ENCODE data around the gene CROCC. TPM values are rescaled to one million over a fixed set of nuclear protein-coding genes. Genes with fewer than 3 reads are reported as not detected.

Gene CROCC
- total RNA-seq, 3 donors from 2014 or later, result 15.5 to 43.9 (median 24.7) TPM

DNA sequence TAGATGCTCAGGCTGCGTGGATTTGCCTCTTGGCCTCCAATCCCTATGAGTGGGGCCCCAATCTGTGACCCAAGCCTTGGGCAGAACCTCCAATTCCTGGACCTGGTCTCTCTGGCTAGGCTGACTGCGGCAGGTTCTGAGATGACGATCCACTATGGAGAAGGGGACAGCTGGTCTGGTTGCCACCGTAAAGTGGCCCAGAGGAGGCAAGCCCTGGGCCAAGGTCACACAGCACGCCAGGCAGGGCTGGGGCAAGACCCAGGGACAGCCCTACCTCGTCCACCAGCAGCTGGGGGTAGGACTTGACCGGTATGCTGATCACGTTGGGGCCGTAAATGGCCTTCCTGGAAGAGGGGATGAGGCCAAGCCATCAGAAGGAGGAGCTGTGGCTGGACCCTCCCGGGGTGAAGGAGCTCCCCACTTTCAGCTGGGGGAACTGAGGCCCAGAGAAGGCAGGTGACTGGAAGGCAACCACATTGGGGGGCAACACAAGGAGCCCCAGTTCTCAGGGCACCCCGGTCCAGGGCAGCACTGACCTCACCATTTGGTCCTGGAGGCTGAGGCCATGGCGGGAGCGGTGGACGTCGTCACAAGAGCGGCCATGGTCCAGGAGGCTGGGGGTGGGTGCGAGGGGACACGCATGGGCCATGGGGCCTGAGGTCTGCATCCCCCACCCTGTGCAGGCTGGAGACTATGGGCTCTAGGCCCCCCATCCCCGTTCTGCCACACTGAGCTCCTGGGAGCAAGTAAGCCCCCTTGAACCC, 80.2 kb downstream of the CROCC start:
- Histone ChIP-seq H3K4me1 (no peaks in the 10 kb centered on the region), H3K27ac (no peak overlapping the region), H3K36me3 (no peaks in the 10 kb centered on the region), H3K4me3 (no peak overlapping the region), H3K9me3 (no peaks in the 10 kb centered on the region), H3K27me3 (no peaks in the 10 kb centered on the region)
- TF ChIP-seq, protein P1, sequence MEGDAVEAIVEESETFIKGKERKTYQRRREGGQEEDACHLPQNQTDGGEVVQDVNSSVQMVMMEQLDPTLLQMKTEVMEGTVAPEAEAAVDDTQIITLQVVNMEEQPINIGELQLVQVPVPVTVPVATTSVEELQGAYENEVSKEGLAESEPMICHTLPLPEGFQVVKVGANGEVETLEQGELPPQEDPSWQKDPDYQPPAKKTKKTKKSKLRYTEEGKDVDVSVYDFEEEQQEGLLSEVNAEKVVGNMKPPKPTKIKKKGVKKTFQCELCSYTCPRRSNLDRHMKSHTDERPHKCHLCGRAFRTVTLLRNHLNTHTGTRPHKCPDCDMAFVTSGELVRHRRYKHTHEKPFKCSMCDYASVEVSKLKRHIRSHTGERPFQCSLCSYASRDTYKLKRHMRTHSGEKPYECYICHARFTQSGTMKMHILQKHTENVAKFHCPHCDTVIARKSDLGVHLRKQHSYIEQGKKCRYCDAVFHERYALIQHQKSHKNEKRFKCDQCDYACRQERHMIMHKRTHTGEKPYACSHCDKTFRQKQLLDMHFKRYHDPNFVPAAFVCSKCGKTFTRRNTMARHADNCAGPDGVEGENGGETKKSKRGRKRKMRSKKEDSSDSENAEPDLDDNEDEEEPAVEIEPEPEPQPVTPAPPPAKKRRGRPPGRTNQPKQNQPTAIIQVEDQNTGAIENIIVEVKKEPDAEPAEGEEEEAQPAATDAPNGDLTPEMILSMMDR (IDR thresholded peaks at IDR 0.05), result no peak
- TF ChIP-seq POLR2A (IDR thresholded peaks at IDR 0.05), result no peak
- no peak for TF ChIP-seq POLR2AphosphoS5 (IDR thresholded peaks at IDR 0.05)
- DNase-seq (ENCODE audit: low spot score in 2 of 2), result no peak
- intact Hi-C loops (cut with DNase I; ENCODE audit: low total_unique reads), result no loop called here

- TF ChIP-seq POLR2A (IDR thresholded peaks at IDR 0.05), result no peak
- no peak for TF ChIP-seq POLR2AphosphoS5 (IDR thresholded peaks at IDR 0.05)
- TF ChIP-seq, protein P1 (IDR thresholded peaks at IDR 0.05), result no peak
- H3K4me1 ChIP-seq, result no peaks in the 10 kb centered on the region
- no peaks in the 10 kb centered on the region for H3K27me3 ChIP-seq
- intact Hi-C loops (cut with DNase I; ENCODE audit: low total_unique reads), result no loop called here
- DNase-seq (ENCODE audit: low spot score in 2 of 2), result no peak
- no peaks in the 10 kb centered on the region for H3K9me3 ChIP-seq
- H3K4me3 ChIP-seq, result no peak overlapping the region
- no peaks in the 10 kb centered on the region for H3K36me3 ChIP-seq
- no peak overlapping the region for H3K27ac ChIP-seq
Measured at GRCh38 chr1:17002524-17002902, 80.8 kb downstream of the CROCC start.

GRCh38 chr1:17004466-17005364, 83.0 kb downstream of the CROCC start:
- Histone ChIP-seq H3K27me3 (no peaks in the 10 kb centered on the region), H3K4me3 (no peak overlapping the region), H3K36me3 (no peaks in the 10 kb centered on the region), H3K27ac (no peak overlapping the region), H3K4me1 (no peaks in the 10 kb centered on the region), H3K9me3 (no peaks in the 10 kb centered on the region)
- no peak for DNase-seq (ENCODE audit: low spot score in 2 of 2)
- intact Hi-C loops (cut with DNase I; ENCODE audit: low total_unique reads), result no loop called here
- TF ChIP-seq, protein P1 (IDR thresholded peaks at IDR 0.05), result no peak
- TF ChIP-seq POLR2A (IDR thresholded peaks at IDR 0.05) (no peak), POLR2AphosphoS5 (IDR thresholded peaks at IDR 0.05) (no peak)

- TF ChIP-seq, protein P1 (IDR thresholded peaks at IDR 0.05), result no peak
- no peak for TF ChIP-seq POLR2A (IDR thresholded peaks at IDR 0.05)
- no peak for TF ChIP-seq POLR2AphosphoS5 (IDR thresholded peaks at IDR 0.05)
- no peaks in the 10 kb centered on the region for H3K36me3 ChIP-seq
Measured at GRCh38 chr1:17005365-17005740, 83.6 kb downstream of the CROCC start.

GRCh38 chr1:17007121-17007520, 85.4 kb downstream of the CROCC start:
- H3K27ac ChIP-seq, result no peak overlapping the region
- no peaks in the 10 kb centered on the region for H3K27me3 ChIP-seq
- intact Hi-C loops (cut with DNase I; ENCODE audit: low total_unique reads), result no loop called here
- H3K36me3 ChIP-seq, result no peaks in the 10 kb centered on the region
- H3K4me1 ChIP-seq, result peaks cover 10 to 12% of the 10 kb centered on the region in 2 donors
- H3K4me3 ChIP-seq, result no peak overlapping the region
- TF ChIP-seq POLR2AphosphoS5 (IDR thresholded peaks at IDR 0.05) (no peak), POLR2A (IDR thresholded peaks at IDR 0.05) (no peak)
- TF ChIP-seq, protein P1 (IDR thresholded peaks at IDR 0.05), result no peak
- no peak for DNase-seq (ENCODE audit: low spot score in 2 of 2)
- H3K9me3 ChIP-seq, result no peaks in the 10 kb centered on the region

More at GRCh38 chr1:17005365-17005740, 83.6 kb downstream of the CROCC start:
- no peak for DNase-seq (ENCODE audit: low spot score in 2 of 2)
- intact Hi-C loops (cut with DNase I; ENCODE audit: low total_unique reads), result no loop called here
- no peaks in the 10 kb centered on the region for H3K9me3 ChIP-seq
- no peaks in the 10 kb centered on the region for H3K27me3 ChIP-seq
- H3K27ac ChIP-seq, result no peak overlapping the region
- H3K4me1 ChIP-seq, result peaks cover 0 to 4% of the 10 kb centered on the region in 2 donors
- no peak overlapping the region for H3K4me3 ChIP-seq
